Right lobe of liver (tissue), 4 donors: ENCODE data around the gene ZBTB21.

Source experiments
- POLR2A ChIP-seq: fragments of 450-650 bp; IDR thresholded peaks from one replicate; pipeline ENCODE4 v1.6.1; 2017; ENCODE audit warnings: antibody characterized with exemption, mild to moderate bottlenecking
- TF ChIP-seq, protein P1 (sequence below), 4 donors: fragments of 200-600 bp in 3 of 4; fragments of 450-650 bp in 1 of 4; IDR thresholded peaks; one replicate each; pipeline versions ENCODE4 v1.5.1 to v1.8.0; 2016 to 2022; ENCODE audit warnings: antibody characterized with exemption in 4 of 4, mild to moderate bottlenecking in 2 of 4
- donor health status: DM: no; HTN: no; CAD: no.
- donor health status: DM: no; HTN: no; CAD: no.
- donor health status: DM: no; HTN: yes; CAD: no.

DNA sequence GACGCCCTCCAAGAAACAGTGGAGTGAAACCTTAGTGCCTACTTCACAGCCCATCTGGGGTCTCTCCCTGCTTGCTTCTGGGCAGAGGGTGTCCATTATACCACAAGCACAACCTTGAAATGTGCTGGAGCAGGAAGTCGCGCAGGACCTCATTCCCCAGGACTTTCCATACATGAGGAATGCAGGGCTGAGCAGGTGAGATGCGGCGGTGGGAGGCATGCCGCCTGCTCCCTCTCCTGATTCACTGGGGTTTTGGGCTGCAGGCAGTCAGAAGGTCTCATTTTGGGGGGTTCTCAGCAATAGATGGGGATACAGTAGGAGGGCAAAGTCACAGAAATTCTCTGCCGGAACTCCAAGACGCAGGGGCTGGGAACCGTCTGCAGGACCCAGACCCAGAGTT is 45.3 kb upstream of the ZBTB21 start:
- TF ChIP-seq, protein P1, sequence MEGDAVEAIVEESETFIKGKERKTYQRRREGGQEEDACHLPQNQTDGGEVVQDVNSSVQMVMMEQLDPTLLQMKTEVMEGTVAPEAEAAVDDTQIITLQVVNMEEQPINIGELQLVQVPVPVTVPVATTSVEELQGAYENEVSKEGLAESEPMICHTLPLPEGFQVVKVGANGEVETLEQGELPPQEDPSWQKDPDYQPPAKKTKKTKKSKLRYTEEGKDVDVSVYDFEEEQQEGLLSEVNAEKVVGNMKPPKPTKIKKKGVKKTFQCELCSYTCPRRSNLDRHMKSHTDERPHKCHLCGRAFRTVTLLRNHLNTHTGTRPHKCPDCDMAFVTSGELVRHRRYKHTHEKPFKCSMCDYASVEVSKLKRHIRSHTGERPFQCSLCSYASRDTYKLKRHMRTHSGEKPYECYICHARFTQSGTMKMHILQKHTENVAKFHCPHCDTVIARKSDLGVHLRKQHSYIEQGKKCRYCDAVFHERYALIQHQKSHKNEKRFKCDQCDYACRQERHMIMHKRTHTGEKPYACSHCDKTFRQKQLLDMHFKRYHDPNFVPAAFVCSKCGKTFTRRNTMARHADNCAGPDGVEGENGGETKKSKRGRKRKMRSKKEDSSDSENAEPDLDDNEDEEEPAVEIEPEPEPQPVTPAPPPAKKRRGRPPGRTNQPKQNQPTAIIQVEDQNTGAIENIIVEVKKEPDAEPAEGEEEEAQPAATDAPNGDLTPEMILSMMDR (IDR thresholded peaks at IDR 0.05), result no peak
- TF ChIP-seq POLR2A, result no peak
